Measurements from ENCODE around the gene RFXAP.

GRCh38 chr13:36862002-36862685 lies 43.1 kb downstream of the RFXAP start:
- TF ChIP-seq CTCF (conservative IDR thresholded peaks at IDR 0.05; ENCODE audit: low read depth, low read length) (no peak), POLR2A (IDR thresholded peaks at IDR 0.05; ENCODE audit: low read depth, low read length) (no peak), USF2 (IDR thresholded peaks at IDR 0.05; ENCODE audit: low read depth, low read length) (no peak), FOS (IDR thresholded peaks at IDR 0.05; ENCODE audit: low read depth, low read length) (no peak), MAFK (IDR thresholded peaks at IDR 0.05; ENCODE audit: low read depth, low read length) (no peak), RAD21 (IDR thresholded peaks at IDR 0.05; ENCODE audit: low read length) (no peak), CEBPB (IDR thresholded peaks at IDR 0.05; ENCODE audit: low read depth, low read length) (no peak), ELK1 (IDR thresholded peaks at IDR 0.05; ENCODE audit: borderline replicate concordance, low read depth, low read length) (no peak), SMC3 (IDR thresholded peaks at IDR 0.05; ENCODE audit: low read depth, low read length) (no peak), RCOR1 (IDR thresholded peaks at IDR 0.05; ENCODE audit: insufficient replicate concordance, low read length) (no peak), MXI1 (IDR thresholded peaks at IDR 0.05; ENCODE audit: borderline replicate concordance, low read depth, low read length) (no peak), RFX5 (IDR thresholded peaks at IDR 0.05; ENCODE audit: low read depth, low read length) (no peak)

Data from IMR-90 (cell line).